IMR-90 (cell line): ENCODE data around the gene BRCC3. TPM values are rescaled to one million over a fixed set of nuclear protein-coding genes. Genes with fewer than 3 reads are reported as not detected.

ENCODE experiments used
- ATAC-seq: fragments of 200-7000 bp; cut with Tn5 transposase; 2 replicates; pipeline ENCODE4 v1.9.1; 2020; ENCODE audit warnings: low read depth, mild to moderate bottlenecking, moderate library complexity
- BruUV-seq: library from RNA; stranded (reverse); fragments of 400-500 nt; replicated peaks from 2 replicates; lab custom pipeline; 2021; lab: Mats Ljungman, UMichigan
- CTCF ChIA-PET: fragments of 300-600 bp; formaldehyde crosslinking; extraction: SDS; loops from one replicate; lab custom pipeline; 2021; ENCODE audit warnings: antibody characterized with exemption; lab: Yijun Ruan, JAX
- POLR2A ChIA-PET: fragments of 300-600 bp; sonication (Branson Sonifier 250); formaldehyde crosslinking; loops from one replicate; lab custom pipeline; 2022; ENCODE audit warnings: antibody characterized with exemption; ENCODE audit not compliant: unreplicated experiment; lab: Charles Lee
- DNase-seq: peaks from one replicate; pipeline ENCODE4 v3.0.0; 2013
- H2AFZ ChIP-seq: replicated peaks from 2 replicates; pipeline ENCODE3; 2013; ENCODE audit warnings: low read length, mild to moderate bottlenecking; ENCODE audit not compliant: poor library complexity
- H2AK5ac ChIP-seq: 2 replicates; pipeline ENCODE4 v1.6.1; 2013; ENCODE audit warnings: low read depth, low read length, inconsistent platforms
- H2AK9ac ChIP-seq: replicated peaks from 2 replicates; pipeline ENCODE3; 2013; ENCODE audit warnings: mild to moderate bottlenecking, low read depth, low read length, moderate library complexity; ENCODE audit not compliant: poor library complexity
- H2BK120ac ChIP-seq: 2 replicates; pipeline ENCODE4 v1.6.1; 2013; ENCODE audit warnings: low read depth, low read length, inconsistent platforms
- H2BK15ac ChIP-seq: 3 replicates; pipeline ENCODE4 v1.6.1; 2013; ENCODE audit warnings: low read depth, low read length, inconsistent platforms
- H2BK20ac ChIP-seq: 2 replicates; pipeline ENCODE4 v1.6.1; 2013; ENCODE audit warnings: low read depth, mild to moderate bottlenecking, inconsistent platforms, low read length, moderate library complexity
- H2BK5ac ChIP-seq: 2 replicates; pipeline ENCODE4 v1.6.1; 2013; ENCODE audit warnings: mild to moderate bottlenecking, low read depth, low read length, inconsistent platforms; ENCODE audit not compliant: poor library complexity, severe bottlenecking
- H3K14ac ChIP-seq: replicated peaks from 2 replicates; pipeline ENCODE4 v1.6.1; 2013; ENCODE audit warnings: low read depth, low read length, inconsistent platforms
- H3K18ac ChIP-seq: 2 replicates; pipeline ENCODE4 v1.6.1; 2013; ENCODE audit warnings: low read depth, low read length, control low read depth
- H3K23ac ChIP-seq: 2 replicates; pipeline ENCODE4 v1.6.1; 2013; ENCODE audit warnings: low read depth, low read length, inconsistent platforms
- H3K27ac ChIP-seq: 2 replicates; pipeline ENCODE4 v1.5.1; 2013; ENCODE audit warnings: mild to moderate bottlenecking, control low read depth, low read length; ENCODE audit not compliant: insufficient read depth
- H3K27me3 ChIP-seq: 2 replicates; pipeline ENCODE4 v1.6.1; 2013; ENCODE audit warnings: low read length; ENCODE audit not compliant: control insufficient read depth, insufficient read depth
- H3K36me3 ChIP-seq: 2 replicates; pipeline ENCODE4 v1.6.1; 2013; ENCODE audit warnings: low read length, mixed read lengths; ENCODE audit not compliant: control insufficient read depth, insufficient read depth
- H3K4ac ChIP-seq: 2 replicates; pipeline ENCODE4 v1.6.1; 2013; ENCODE audit warnings: low read depth, low read length, inconsistent platforms
- H3K4me1 ChIP-seq: 2 replicates; pipeline ENCODE4 v1.6.1; 2013; ENCODE audit warnings: low read length, mixed read lengths; ENCODE audit not compliant: control insufficient read depth, insufficient read depth
- H3K4me2 ChIP-seq: 2 replicates; pipeline ENCODE4 v1.6.1; 2013; ENCODE audit warnings: low read depth, mild to moderate bottlenecking, control low read depth, low read length, moderate library complexity
- H3K4me3 ChIP-seq: 2 replicates; pipeline ENCODE4 v1.5.1; 2013; ENCODE audit warnings: low read depth, mild to moderate bottlenecking, control low read depth, low read length, moderate library complexity; ENCODE audit not compliant: insufficient read depth
- H3K56ac ChIP-seq: 2 replicates; pipeline ENCODE4 v1.6.1; 2013; ENCODE audit warnings: low read length, inconsistent platforms; ENCODE audit not compliant: insufficient read depth; ENCODE audit errors: extremely low read depth
- H3K79me1 ChIP-seq, 2 experiments: 2 replicates each; pipeline ENCODE4 v1.6.1; 2013; ENCODE audit warnings: low read length in 2 of 2, inconsistent platforms in 1 of 2, low read depth in 1 of 2
- H3K9ac ChIP-seq: 2 replicates; pipeline ENCODE4 v1.6.1; 2013; ENCODE audit warnings: low read depth, low read length, control low read depth
- H3K9me1 ChIP-seq: 2 replicates; pipeline ENCODE4 v1.6.1; 2013; ENCODE audit warnings: low read length, inconsistent platforms; ENCODE audit not compliant: insufficient read depth
- H3K9me3 ChIP-seq: 2 replicates; pipeline ENCODE4 v1.6.1; 2013; ENCODE audit warnings: low read length; ENCODE audit not compliant: control insufficient read depth, insufficient read depth
- H4K20me1 ChIP-seq: 2 replicates; pipeline ENCODE4 v1.6.1; 2013; ENCODE audit warnings: low read length, inconsistent platforms; ENCODE audit not compliant: insufficient read depth
- H4K5ac ChIP-seq: 2 replicates; pipeline ENCODE4 v1.6.1; 2013; ENCODE audit warnings: mild to moderate bottlenecking, low read depth, low read length, control low read depth
- H4K8ac ChIP-seq, 2 experiments: 2 replicates each; pipeline ENCODE4 v1.6.1; 2013; ENCODE audit warnings: low read depth in 2 of 2, low read length in 2 of 2, control low read depth in 1 of 2, inconsistent platforms in 1 of 2
- H4K91ac ChIP-seq: 2 replicates; pipeline ENCODE4 v1.6.1; 2013; ENCODE audit warnings: low read depth, low read length, inconsistent platforms; ENCODE audit not compliant: insufficient read depth
- BHLHE40 ChIP-seq: fragments of 150-350 bp; IDR thresholded peaks from 2 replicates; pipeline ENCODE4 v1.6.1; 2016; ENCODE audit warnings: mild to moderate bottlenecking, low read depth, low read length
- CEBPB ChIP-seq: IDR thresholded peaks from 2 replicates; pipeline ENCODE4 v1.6.1; 2012; ENCODE audit warnings: low read depth, low read length, improper control_type of control experiment
- CHD1 ChIP-seq: IDR thresholded peaks from 2 replicates; pipeline ENCODE4 v1.6.1; 2012; ENCODE audit warnings: low read depth, low read length, improper control_type of control experiment
- ELK1 ChIP-seq: fragments of 150-350 bp; IDR thresholded peaks from 2 replicates; pipeline ENCODE4 v1.6.1; 2016; ENCODE audit warnings: low read depth, mild to moderate bottlenecking, low read length, moderate library complexity, borderline replicate concordance
- FOS ChIP-seq: fragments of 150-350 bp; IDR thresholded peaks from 2 replicates; pipeline ENCODE4 v1.6.1; 2016; ENCODE audit warnings: low read depth, low read length
- MAFK ChIP-seq: IDR thresholded peaks from 2 replicates; pipeline ENCODE4 v1.6.1; 2012; ENCODE audit warnings: low read depth, low read length, improper control_type of control experiment
- MAZ ChIP-seq: IDR thresholded peaks from 2 replicates; pipeline ENCODE4 v1.6.1; 2012; ENCODE audit warnings: low read depth, mild to moderate bottlenecking, low read length, improper control_type of control experiment, moderate library complexity, borderline replicate concordance
- MXI1 ChIP-seq: IDR thresholded peaks from 2 replicates; pipeline ENCODE4 v1.6.1; 2012; ENCODE audit warnings: low read depth, mild to moderate bottlenecking, low read length, moderate library complexity, borderline replicate concordance
- NFE2L2 ChIP-seq: fragments of 150-350 bp; IDR thresholded peaks from 2 replicates; pipeline ENCODE4 v1.6.1; 2016; ENCODE audit warnings: low read depth, mild to moderate bottlenecking, low read length
- POLR2A ChIP-seq: IDR thresholded peaks from 2 replicates; pipeline ENCODE4 v1.6.1; 2012; ENCODE audit warnings: mild to moderate bottlenecking, low read depth, low read length
- RAD21 ChIP-seq: IDR thresholded peaks from 2 replicates; pipeline ENCODE4 v1.6.1; 2012; ENCODE audit warnings: low read length, improper control_type of control experiment
- RCOR1 ChIP-seq: IDR thresholded peaks from 2 replicates; pipeline ENCODE4 v1.6.1; 2012; ENCODE audit warnings: mild to moderate bottlenecking, low read length, improper control_type of control experiment; ENCODE audit not compliant: insufficient replicate concordance
- RFX5 ChIP-seq: IDR thresholded peaks from 2 replicates; pipeline ENCODE4 v1.8.0; 2012; ENCODE audit warnings: low read depth, mild to moderate bottlenecking, low read length, moderate library complexity
- SMC3 ChIP-seq: fragments of 150-350 bp; IDR thresholded peaks from 2 replicates; pipeline ENCODE4 v1.6.1; 2016; ENCODE audit warnings: low read depth, mild to moderate bottlenecking, antibody characterized with exemption, low read length, moderate library complexity
- USF2 ChIP-seq: fragments of 150-350 bp; IDR thresholded peaks from 2 replicates; pipeline ENCODE4 v1.6.1; 2017; ENCODE audit warnings: mild to moderate bottlenecking, antibody characterized with exemption, low read length, low read depth
- WGBS, 2 experiments: methylation state at CpG; one replicate each; pipeline versions ENCODE4 v1.1.5 to v1.1.7; 2013; ENCODE audit warnings: missing lambda C conversion rate in 2 of 2; ENCODE audit not compliant: insufficient read length in 1 of 2; ENCODE audit errors: extremely low coverage in 2 of 2; 5-methylcytosine and 5-hydroxymethylcytosine counted together
- dilution Hi-C: fragments of 300-500 bp; cut with HindIII; formaldehyde crosslinking; loops from one replicate; pipeline ENCODE4 v1.14.3; 2018; ENCODE audit warnings: low sequenced_read_pairs; ENCODE audit not compliant: unreplicated experiment
- in situ Hi-C: fragments of 300-500 bp; cut with MboI; formaldehyde crosslinking; loops from 3 replicates; pipeline ENCODE4 v1.14.3; 2019; ENCODE audit warnings: low sequenced_read_pairs, inconsistent platforms, mixed read lengths
- intact Hi-C: fragments of 100-400 bp; cut with micrococcal nuclease; formaldehyde crosslinking; loops from 2 replicates; pipeline ENCODE4 v1.10.0; 2022
- polyA plus RNA-seq, 3 experiments: library from polyadenylated mRNA; depleted of rRNA; stranded (reverse); fragments of >200 nt; gene quantifications; 2 replicates each; pipeline ENCODE4 v1.2.3, GENCODE V29; 2012; ENCODE audit warnings: low replicate concordance in 1 of 3
- total RNA-seq: library from RNA; depleted of rRNA; stranded (reverse); fragments of >200 nt; gene quantifications from 2 replicates; pipeline ENCODE4 v1.2.3, GENCODE V29; 2012
- TF ChIP-seq, protein P1 (sequence below): conservative IDR thresholded peaks from 2 replicates; pipeline ENCODE4 v1.5.1; 2012; ENCODE audit warnings: mild to moderate bottlenecking, low read depth, low read length, improper control_type of control experiment

Gene BRCC3
- total and polyA plus RNA-seq, 2 of the 4 experiments (the other 2 are of a cell fraction) = 14.4 to 24.7 TPM

DNA sequence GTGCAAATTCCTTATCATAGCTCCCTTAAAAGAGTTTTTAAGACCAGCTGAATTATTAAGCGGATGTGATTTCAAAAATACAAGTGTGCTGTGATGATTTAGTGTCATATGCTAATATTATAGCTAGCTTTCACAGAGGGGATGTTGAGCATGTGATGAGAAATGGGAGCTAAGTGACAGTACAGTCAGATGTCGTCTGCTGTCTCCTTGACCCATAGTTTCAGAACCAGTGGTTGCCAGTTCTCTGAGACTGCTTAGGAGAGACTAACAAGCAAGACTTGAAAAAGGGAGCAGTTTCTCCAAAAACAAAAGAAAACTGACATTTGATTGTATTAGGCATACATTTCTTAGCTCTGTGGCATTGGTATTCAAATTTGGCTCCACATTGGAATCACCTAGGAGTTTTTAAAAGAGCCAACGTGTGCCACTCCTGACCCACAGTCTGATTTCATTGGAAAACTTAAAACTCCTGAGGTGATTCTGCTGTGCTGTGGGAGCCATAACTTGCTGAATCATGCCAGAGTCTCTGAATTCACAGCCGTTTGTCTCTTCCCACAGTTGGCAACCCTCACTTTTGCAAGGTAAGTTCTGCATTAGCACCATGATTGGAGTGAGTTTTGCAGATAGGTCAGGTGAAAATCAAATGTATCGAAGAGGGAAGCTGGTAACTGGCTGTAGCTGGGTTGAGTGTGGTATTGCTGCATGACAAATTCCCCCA lies 24.3 kb upstream of the BRCC3 start:
- H2BK15ac ChIP-seq = no peak overlapping the region
- no peak overlapping the region for H4K91ac ChIP-seq
- no peak overlapping the region for H3K4me2 ChIP-seq
- BruUV-seq = no TSS peak
- POLR2A ChIA-PET = no interaction called here
- no peak overlapping the region for H3K27ac ChIP-seq
- no peak overlapping the region for H4K5ac ChIP-seq
- in situ Hi-C loops = no loop called here
- no peak overlapping the region for H2AK9ac ChIP-seq
- no peak overlapping the region for H2BK5ac ChIP-seq
- no peaks in the 10 kb centered on the region for H3K79me1 ChIP-seq
- H3K4ac ChIP-seq = no peak overlapping the region
- H3K4me1 ChIP-seq = no peaks in the 10 kb centered on the region
- H2BK20ac ChIP-seq = no peak overlapping the region
- no peak for ATAC-seq
- H3K36me3 ChIP-seq = no peaks in the 10 kb centered on the region
- dilution Hi-C loops = no loop called here
- no peak overlapping the region for H3K9ac ChIP-seq
- intact Hi-C loops = no loop called here
- H4K8ac ChIP-seq = no peak overlapping the region
- no peak overlapping the region for H2AK5ac ChIP-seq
- no peak overlapping the region for H3K18ac ChIP-seq
- no peaks in the 10 kb centered on the region for H4K20me1 ChIP-seq
- no peak overlapping the region for H3K56ac ChIP-seq
- H3K9me1 ChIP-seq = no peaks in the 10 kb centered on the region
- no peak overlapping the region for H2BK120ac ChIP-seq
- no CpG with 5 or more reads among the region's 5 CpGs for WGBS, 2 experiments
- H2AFZ ChIP-seq = no peak overlapping the region
- CTCF ChIA-PET = no interaction called here
- TF ChIP-seq POLR2A = no peak
- TF ChIP-seq RCOR1 = no peak
- no peak for TF ChIP-seq MAFK
- TF ChIP-seq NFE2L2 = no peak
- no peak for TF ChIP-seq CHD1
- no peak for TF ChIP-seq MAZ
- no peak for TF ChIP-seq USF2
- no peak for TF ChIP-seq ELK1
- no peak for TF ChIP-seq RAD21
- TF ChIP-seq FOS = no peak
- TF ChIP-seq CEBPB = no peak
- no peak for TF ChIP-seq SMC3
- TF ChIP-seq, protein P1, sequence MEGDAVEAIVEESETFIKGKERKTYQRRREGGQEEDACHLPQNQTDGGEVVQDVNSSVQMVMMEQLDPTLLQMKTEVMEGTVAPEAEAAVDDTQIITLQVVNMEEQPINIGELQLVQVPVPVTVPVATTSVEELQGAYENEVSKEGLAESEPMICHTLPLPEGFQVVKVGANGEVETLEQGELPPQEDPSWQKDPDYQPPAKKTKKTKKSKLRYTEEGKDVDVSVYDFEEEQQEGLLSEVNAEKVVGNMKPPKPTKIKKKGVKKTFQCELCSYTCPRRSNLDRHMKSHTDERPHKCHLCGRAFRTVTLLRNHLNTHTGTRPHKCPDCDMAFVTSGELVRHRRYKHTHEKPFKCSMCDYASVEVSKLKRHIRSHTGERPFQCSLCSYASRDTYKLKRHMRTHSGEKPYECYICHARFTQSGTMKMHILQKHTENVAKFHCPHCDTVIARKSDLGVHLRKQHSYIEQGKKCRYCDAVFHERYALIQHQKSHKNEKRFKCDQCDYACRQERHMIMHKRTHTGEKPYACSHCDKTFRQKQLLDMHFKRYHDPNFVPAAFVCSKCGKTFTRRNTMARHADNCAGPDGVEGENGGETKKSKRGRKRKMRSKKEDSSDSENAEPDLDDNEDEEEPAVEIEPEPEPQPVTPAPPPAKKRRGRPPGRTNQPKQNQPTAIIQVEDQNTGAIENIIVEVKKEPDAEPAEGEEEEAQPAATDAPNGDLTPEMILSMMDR = no peak
- no peak for TF ChIP-seq RFX5
- TF ChIP-seq BHLHE40 = no peak
- no peak for TF ChIP-seq MXI1
- no peak for DNase-seq
- H3K23ac ChIP-seq = no peak overlapping the region
- H3K14ac ChIP-seq = no peak overlapping the region
- no peak overlapping the region for H3K4me3 ChIP-seq
- no peaks in the 10 kb centered on the region for H3K27me3 ChIP-seq
- no peaks in the 10 kb centered on the region for H3K9me3 ChIP-seq
